ENCODE results near the gene ZNF516. TPM values are rescaled to one million over a fixed set of nuclear protein-coding genes. Genes with fewer than 3 reads are reported as not detected.
A peak's percentile ranks its signal among the peaks of the same experiment; 100 is the strongest.

ZNF516 gene
- total and polyA plus RNA-seq, 2 of the 13 experiments (the other 11 are each of a cell fraction or from before 2014, with no cell fraction given): 16.6 to 18.7 TPM

- TF ChIP-seq PITX1 (CRISPR knock-in tag; IDR thresholded peaks at IDR 0.05) (no peak), ARNT2 (CRISPR knock-in tag; IDR thresholded peaks at IDR 0.05; ENCODE audit: low read depth) (no peak), HNRNPK (IDR thresholded peaks at IDR 0.05; ENCODE audit: low read depth, low read length, poor library complexity, severe bottlenecking) (no peak), ZFX (CRISPR knock-in tag; IDR thresholded peaks at IDR 0.05; ENCODE audit: low read depth) (no peak; the same call in 1 of the 2 replicates), SP5 (CRISPR knock-in tag; IDR thresholded peaks at IDR 0.05; ENCODE audit: borderline replicate concordance, low read depth) (0 out of 2 replicates have a peak, but pooled peaks have one; percentile 19), ZNF12 (CRISPR knock-in tag; IDR thresholded peaks at IDR 0.05) (no peak), ZNF709 (CRISPR knock-in tag; IDR thresholded peaks at IDR 0.05) (no peak), TCF7L2 (IDR thresholded peaks at IDR 0.05; ENCODE audit: low read depth, low read length) (no peak), RBAK (CRISPR knock-in tag; IDR thresholded peaks at IDR 0.05) (no peak), PTBP1 (IDR thresholded peaks at IDR 0.05; ENCODE audit: low read depth, low read length, poor library complexity, severe bottlenecking) (no peak), ZNF772 (CRISPR knock-in tag; IDR thresholded peaks at IDR 0.05) (no peak), SRY (CRISPR knock-in tag; IDR thresholded peaks at IDR 0.05) (no peak), KLF6 (CRISPR knock-in tag; IDR thresholded peaks at IDR 0.05) (0 out of 2 replicates have a peak, but pooled peaks have one; percentile 38), TARDBP (CRISPR knock-in tag; IDR thresholded peaks at IDR 0.05) (no peak), ZNF549 (CRISPR knock-in tag; IDR thresholded peaks at IDR 0.05) (no peak), GATAD1 (CRISPR knock-in tag; IDR thresholded peaks at IDR 0.05) (peak; percentile 35; the same call in 1 of the 2 replicates), HMGXB3 (CRISPR knock-in tag; IDR thresholded peaks at IDR 0.05; ENCODE audit: borderline replicate concordance) (0 out of 2 replicates have a peak, but pooled peaks have one; percentile 17), DNMT1 (CRISPR knock-in tag; IDR thresholded peaks at IDR 0.05) (0 out of 2 replicates have a peak, but pooled peaks have one; percentile 33), MAF1 (CRISPR knock-in tag; IDR thresholded peaks at IDR 0.05; ENCODE audit: borderline replicate concordance) (no peak), ZNF598 (CRISPR knock-in tag; IDR thresholded peaks at IDR 0.05; ENCODE audit: borderline replicate concordance) (no peak)
- TF ChIP-seq, protein P1, sequence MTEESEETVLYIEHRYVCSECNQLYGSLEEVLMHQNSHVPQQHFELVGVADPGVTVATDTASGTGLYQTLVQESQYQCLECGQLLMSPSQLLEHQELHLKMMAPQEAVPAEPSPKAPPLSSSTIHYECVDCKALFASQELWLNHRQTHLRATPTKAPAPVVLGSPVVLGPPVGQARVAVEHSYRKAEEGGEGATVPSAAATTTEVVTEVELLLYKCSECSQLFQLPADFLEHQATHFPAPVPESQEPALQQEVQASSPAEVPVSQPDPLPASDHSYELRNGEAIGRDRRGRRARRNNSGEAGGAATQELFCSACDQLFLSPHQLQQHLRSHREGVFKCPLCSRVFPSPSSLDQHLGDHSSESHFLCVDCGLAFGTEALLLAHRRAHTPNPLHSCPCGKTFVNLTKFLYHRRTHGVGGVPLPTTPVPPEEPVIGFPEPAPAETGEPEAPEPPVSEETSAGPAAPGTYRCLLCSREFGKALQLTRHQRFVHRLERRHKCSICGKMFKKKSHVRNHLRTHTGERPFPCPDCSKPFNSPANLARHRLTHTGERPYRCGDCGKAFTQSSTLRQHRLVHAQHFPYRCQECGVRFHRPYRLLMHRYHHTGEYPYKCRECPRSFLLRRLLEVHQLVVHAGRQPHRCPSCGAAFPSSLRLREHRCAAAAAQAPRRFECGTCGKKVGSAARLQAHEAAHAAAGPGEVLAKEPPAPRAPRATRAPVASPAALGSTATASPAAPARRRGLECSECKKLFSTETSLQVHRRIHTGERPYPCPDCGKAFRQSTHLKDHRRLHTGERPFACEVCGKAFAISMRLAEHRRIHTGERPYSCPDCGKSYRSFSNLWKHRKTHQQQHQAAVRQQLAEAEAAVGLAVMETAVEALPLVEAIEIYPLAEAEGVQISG (CRISPR knock-in tag; IDR thresholded peaks at IDR 0.05): peak; percentile 16; the same call in 1 of the 2 replicates
- TF ChIP-seq, protein P2, sequence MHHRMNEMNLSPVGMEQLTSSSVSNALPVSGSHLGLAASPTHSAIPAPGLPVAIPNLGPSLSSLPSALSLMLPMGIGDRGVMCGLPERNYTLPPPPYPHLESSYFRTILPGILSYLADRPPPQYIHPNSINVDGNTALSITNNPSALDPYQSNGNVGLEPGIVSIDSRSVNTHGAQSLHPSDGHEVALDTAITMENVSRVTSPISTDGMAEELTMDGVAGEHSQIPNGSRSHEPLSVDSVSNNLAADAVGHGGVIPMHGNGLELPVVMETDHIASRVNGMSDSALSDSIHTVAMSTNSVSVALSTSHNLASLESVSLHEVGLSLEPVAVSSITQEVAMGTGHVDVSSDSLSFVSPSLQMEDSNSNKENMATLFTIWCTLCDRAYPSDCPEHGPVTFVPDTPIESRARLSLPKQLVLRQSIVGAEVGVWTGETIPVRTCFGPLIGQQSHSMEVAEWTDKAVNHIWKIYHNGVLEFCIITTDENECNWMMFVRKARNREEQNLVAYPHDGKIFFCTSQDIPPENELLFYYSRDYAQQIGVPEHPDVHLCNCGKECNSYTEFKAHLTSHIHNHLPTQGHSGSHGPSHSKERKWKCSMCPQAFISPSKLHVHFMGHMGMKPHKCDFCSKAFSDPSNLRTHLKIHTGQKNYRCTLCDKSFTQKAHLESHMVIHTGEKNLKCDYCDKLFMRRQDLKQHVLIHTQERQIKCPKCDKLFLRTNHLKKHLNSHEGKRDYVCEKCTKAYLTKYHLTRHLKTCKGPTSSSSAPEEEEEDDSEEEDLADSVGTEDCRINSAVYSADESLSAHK (CRISPR knock-in tag; IDR thresholded peaks at IDR 0.05; ENCODE audit: borderline replicate concordance): no peak
These were observed 2.3 kb downstream of the ZNF516 start (continued) for GRCh38 chr18:76492669-76493212.
